MM.1S (cell line): ENCODE results near the gene FILIP1.

Source experiments
- DNase-seq: peaks from one replicate; pipeline ENCODE4 v3.0.0-alpha.2; 2015
- H2AFZ ChIP-seq: fragments of 300-600 bp; sonication (generic); 2 replicates; pipeline ENCODE4 v1.6.0; 2016; ENCODE audit warnings: antibody characterized with exemption, low read length
- H3F3A ChIP-seq: fragments of 300-600 bp; sonication (generic); 2 replicates; pipeline ENCODE4 v1.6.1; 2016; ENCODE audit warnings: mild to moderate bottlenecking, antibody characterized with exemption, low read length, moderate library complexity, mixed read lengths; ENCODE audit not compliant: insufficient read depth
- H3K27ac ChIP-seq: fragments of 300-600 bp; sonication (generic); 2 replicates; pipeline ENCODE4 v1.5.1; 2016; ENCODE audit warnings: mild to moderate bottlenecking, low read length
- H3K27me3 ChIP-seq: fragments of 300-600 bp; sonication (generic); replicated peaks from 2 replicates; pipeline ENCODE4 v1.6.0; 2016; ENCODE audit warnings: low read length; ENCODE audit not compliant: insufficient read depth
- H3K36me3 ChIP-seq: fragments of 300-600 bp; sonication (generic); replicated peaks from 2 replicates; pipeline ENCODE4 v1.6.1; 2016; ENCODE audit warnings: mild to moderate bottlenecking, low read length, mixed read lengths; ENCODE audit not compliant: insufficient read depth
- H3K4me1 ChIP-seq: fragments of 300-600 bp; sonication (generic); 2 replicates; pipeline ENCODE4 v1.6.1; 2016; ENCODE audit warnings: low read length, mixed read lengths
- H3K4me2 ChIP-seq: fragments of 300-600 bp; sonication (generic); 2 replicates; pipeline ENCODE4 v1.6.0; 2016; ENCODE audit warnings: low read depth, low read length
- H3K4me3 ChIP-seq: fragments of 300-600 bp; sonication (generic); 2 replicates; pipeline ENCODE4 v1.5.1; 2016; ENCODE audit warnings: low read length, mixed read lengths
- H3K79me2 ChIP-seq: fragments of 300-600 bp; sonication (generic); 2 replicates; pipeline ENCODE4 v1.6.1; 2016; ENCODE audit warnings: mixed run types, low read length, mixed read lengths
- H3K9ac ChIP-seq: fragments of 300-600 bp; sonication (generic); 2 replicates; pipeline ENCODE4 v1.6.1; 2016; ENCODE audit warnings: low read length, mixed read lengths
- H3K9me2 ChIP-seq: fragments of 300-600 bp; sonication (generic); replicated peaks from 2 replicates; pipeline ENCODE4 v1.6.1; 2016; ENCODE audit warnings: mild to moderate bottlenecking, low read length, mixed read lengths; ENCODE audit not compliant: insufficient read depth
- H3K9me3 ChIP-seq: fragments of 300-600 bp; sonication (generic); replicated peaks from 2 replicates; pipeline ENCODE4 v1.6.1; 2016; ENCODE audit warnings: mild to moderate bottlenecking, low read length, mixed read lengths; ENCODE audit not compliant: insufficient read depth
- H4K20me1 ChIP-seq: fragments of 300-600 bp; sonication (generic); 2 replicates; pipeline ENCODE4 v1.6.1; 2016; ENCODE audit warnings: mild to moderate bottlenecking, low read length, moderate library complexity, mixed read lengths; ENCODE audit not compliant: insufficient read depth
- EZH2 ChIP-seq: fragments of 300-600 bp; sonication (generic); optimal IDR thresholded peaks from 2 replicates; pipeline ENCODE3; 2017; ENCODE audit warnings: low read depth, mild to moderate bottlenecking, antibody characterized with exemption, low read length, mixed read lengths
- EZH2phosphoT487 ChIP-seq: fragments of 300-600 bp; sonication (generic); IDR thresholded peaks from 2 replicates; pipeline ENCODE4 v1.6.1; 2018; ENCODE audit warnings: antibody characterized with exemption, low read length
- TF ChIP-seq, protein P1 (sequence below): fragments of 300-600 bp; sonication (generic); IDR thresholded peaks from 2 replicates; pipeline ENCODE4 v1.5.1; 2016; ENCODE audit warnings: antibody characterized with exemption, low read length, mixed read lengths

Gene FILIP1

DNA sequence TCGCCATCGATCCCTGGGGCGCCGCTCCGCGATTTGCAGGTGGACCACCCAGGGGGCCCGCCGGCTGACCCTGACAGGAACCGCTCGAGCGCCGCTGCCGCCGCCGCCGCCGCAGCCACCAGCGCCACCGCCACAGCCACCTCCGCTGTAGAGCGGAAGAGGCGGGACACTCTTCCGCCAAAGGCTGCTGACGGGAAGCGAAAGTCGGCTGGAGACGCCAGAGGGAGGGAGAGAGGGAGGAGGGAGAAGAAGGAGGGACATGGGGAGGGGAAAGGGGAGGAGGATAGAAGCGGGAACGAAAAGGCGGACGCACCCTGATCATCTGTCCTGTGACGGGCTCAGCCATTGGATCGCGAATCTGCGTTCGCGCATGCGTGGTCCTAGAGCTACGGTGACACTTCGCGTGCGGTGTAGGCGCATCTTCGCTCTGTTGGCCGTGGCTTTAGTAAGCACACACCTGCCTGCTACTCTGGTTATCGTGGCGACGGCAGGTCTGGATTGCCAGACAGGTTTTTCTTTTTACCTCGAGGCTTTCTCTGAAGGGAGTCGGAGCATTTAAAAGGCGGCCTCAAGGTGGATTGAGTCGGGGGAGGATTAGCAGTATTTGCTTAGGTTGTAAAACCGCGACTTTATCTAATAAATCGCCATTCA lies 208.8 kb downstream of the FILIP1 start, which contains the start of gene TMEM30A:
TMEM30A (minus strand) TSS at position 161 of the 651 bp plus-strand sequence; CDS start at position 7, 154 bp downstream.
- H3K4me2 ChIP-seq, result peak within 1 kb of the TSS; percentile 83
- H3K9ac ChIP-seq, result peak within 1 kb of the TSS; percentile 71
- H4K20me1 ChIP-seq, result peaks cover 5% of the 10 kb centered on the region; the same call in 1 of the 2 replicates
- peaks cover 48% of the 10 kb centered on the region for H3K79me2 ChIP-seq
- peak within 1 kb of the TSS; percentile 72 for H3K27ac ChIP-seq
- no peaks in the 10 kb centered on the region for H3K9me2 ChIP-seq
- peaks cover 13% of the 10 kb centered on the region for H3K4me1 ChIP-seq
- no peaks in the 10 kb centered on the region for H3K9me3 ChIP-seq
- H3F3A ChIP-seq, result peaks cover 6% of the 10 kb centered on the region
- H3K27me3 ChIP-seq, result no peaks in the 10 kb centered on the region
- no peaks in the 10 kb centered on the region for H3K36me3 ChIP-seq
- TF ChIP-seq, protein P1, sequence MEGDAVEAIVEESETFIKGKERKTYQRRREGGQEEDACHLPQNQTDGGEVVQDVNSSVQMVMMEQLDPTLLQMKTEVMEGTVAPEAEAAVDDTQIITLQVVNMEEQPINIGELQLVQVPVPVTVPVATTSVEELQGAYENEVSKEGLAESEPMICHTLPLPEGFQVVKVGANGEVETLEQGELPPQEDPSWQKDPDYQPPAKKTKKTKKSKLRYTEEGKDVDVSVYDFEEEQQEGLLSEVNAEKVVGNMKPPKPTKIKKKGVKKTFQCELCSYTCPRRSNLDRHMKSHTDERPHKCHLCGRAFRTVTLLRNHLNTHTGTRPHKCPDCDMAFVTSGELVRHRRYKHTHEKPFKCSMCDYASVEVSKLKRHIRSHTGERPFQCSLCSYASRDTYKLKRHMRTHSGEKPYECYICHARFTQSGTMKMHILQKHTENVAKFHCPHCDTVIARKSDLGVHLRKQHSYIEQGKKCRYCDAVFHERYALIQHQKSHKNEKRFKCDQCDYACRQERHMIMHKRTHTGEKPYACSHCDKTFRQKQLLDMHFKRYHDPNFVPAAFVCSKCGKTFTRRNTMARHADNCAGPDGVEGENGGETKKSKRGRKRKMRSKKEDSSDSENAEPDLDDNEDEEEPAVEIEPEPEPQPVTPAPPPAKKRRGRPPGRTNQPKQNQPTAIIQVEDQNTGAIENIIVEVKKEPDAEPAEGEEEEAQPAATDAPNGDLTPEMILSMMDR, result no peak
- TF ChIP-seq EZH2phosphoT487 (no peak), EZH2 (no peak)
- peak; percentile 98 for DNase-seq
- H3K4me3 ChIP-seq, result peak within 1 kb of the TSS; percentile 85
- H2AFZ ChIP-seq, result peak within 1 kb of the TSS; percentile 77

DNA sequence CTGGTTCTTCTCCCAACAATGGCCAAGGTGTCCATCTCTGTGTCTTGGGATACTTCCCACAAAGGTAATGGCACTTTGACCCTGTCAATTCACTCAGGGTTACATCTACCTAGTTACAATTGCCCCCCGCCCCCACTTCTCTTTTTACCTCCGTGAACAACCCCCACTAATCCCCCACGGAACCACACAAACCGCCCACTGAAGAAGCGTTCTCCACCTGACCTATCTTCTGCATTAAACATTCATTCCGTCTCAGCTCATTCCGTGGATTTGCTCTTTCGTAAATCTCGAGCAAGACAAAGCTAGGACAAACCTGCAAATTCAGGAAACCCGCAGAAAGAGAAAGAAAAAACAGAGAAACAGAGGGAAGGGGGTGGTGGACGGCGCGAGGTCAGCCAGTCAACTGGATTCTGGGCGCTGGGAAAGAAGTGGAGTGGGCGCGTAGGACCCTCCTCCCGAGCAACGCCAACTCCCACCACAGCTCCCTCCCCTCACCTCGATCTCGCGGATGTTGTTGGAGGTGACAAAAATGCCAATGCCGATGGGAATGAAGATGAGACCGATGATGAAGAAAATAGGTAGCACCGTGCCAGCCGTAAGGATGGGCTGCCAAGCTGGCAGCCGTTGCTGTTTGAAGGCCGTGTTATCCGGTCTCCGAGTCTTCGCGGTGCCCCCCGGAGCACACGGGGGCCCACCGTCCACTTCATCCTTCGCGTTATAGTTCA lies 209.5 kb downstream of the FILIP1 start:
- peak overlapping the region; percentile 85 for H3K4me3 ChIP-seq
- TF ChIP-seq EZH2, result no peak
- TF ChIP-seq, protein P1, result no peak
- TF ChIP-seq EZH2phosphoT487, result no peak
- peak overlapping the region; percentile 56; the same call in 1 of the 2 replicates for H3K27ac ChIP-seq
- H3F3A ChIP-seq, result peaks cover 6% of the 10 kb centered on the region
- peaks cover 13% of the 10 kb centered on the region for H3K4me1 ChIP-seq
- H3K9me2 ChIP-seq, result no peaks in the 10 kb centered on the region
- no peaks in the 10 kb centered on the region for H3K36me3 ChIP-seq
- peak overlapping the region; percentile 71 for H3K9ac ChIP-seq
- no peaks in the 10 kb centered on the region for H3K27me3 ChIP-seq
- peaks cover 55% of the 10 kb centered on the region for H3K79me2 ChIP-seq
- H4K20me1 ChIP-seq, result peaks cover 5% of the 10 kb centered on the region; the same call in 1 of the 2 replicates
- H3K4me2 ChIP-seq, result peak overlapping the region; percentile 83
- no peak for DNase-seq
- H2AFZ ChIP-seq, result peak overlapping the region; percentile 71
- H3K9me3 ChIP-seq, result no peaks in the 10 kb centered on the region

DNA sequence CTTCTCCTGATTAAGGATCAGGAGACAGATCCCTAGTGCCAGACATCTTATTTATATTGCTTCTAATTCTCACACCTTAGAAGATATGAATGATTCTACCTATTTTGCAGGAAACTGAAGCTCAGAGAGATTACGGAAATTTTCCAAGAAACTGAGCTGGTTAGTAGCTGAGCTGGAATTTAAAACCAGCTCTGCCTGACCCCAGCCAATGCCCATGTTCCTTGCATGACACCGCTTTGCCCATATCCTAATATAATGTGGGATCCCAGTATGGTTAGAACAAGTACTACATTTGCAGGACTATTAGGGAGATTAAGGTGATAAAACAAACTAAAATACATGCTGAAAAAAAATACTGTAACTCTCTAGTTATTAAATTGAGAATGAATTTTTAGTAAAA lies 210.9 kb downstream of the FILIP1 start:
- Histone ChIP-seq H3K79me2 (peaks cover 69% of the 10 kb centered on the region), H3F3A (peaks cover 6% of the 10 kb centered on the region), H3K9ac (peak overlapping the region; percentile 71; the same call in 1 of the 2 replicates), H3K9me2 (no peaks in the 10 kb centered on the region), H3K36me3 (no peaks in the 10 kb centered on the region), H3K4me3 (peak overlapping the region; percentile 85), H3K4me1 (peaks cover 13% of the 10 kb centered on the region), H3K9me3 (no peaks in the 10 kb centered on the region), H4K20me1 (peaks cover 9% of the 10 kb centered on the region; the same call in 1 of the 2 replicates), H2AFZ (no peak overlapping the region), H3K27ac (no peak overlapping the region), H3K27me3 (no peaks in the 10 kb centered on the region), H3K4me2 (peak overlapping the region; percentile 83)
- TF ChIP-seq, protein P1, result no peak
- TF ChIP-seq EZH2, result no peak
- DNase-seq, result no peak
